ENCODE results near the gene CALCOCO1.

CALCOCO1 gene

DNA sequence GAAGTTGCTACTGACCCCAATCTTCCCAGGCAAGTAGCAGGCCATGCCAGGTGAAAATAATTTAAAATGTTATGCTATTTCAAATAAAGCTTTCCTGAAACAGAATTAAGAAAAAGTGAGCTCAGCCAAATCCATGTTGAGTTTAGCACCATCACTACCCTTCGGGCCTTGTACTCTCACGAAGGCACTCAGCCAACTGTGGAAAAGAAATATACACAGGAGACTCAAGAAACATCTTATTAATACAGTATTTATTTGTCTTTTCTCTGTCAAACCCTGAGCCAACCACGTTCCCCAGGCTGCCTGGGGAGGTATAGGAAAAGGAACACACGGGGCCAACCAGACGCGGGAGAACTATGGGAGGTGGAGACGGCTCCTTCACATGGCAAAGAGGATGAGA lies 62.3 kb downstream of the CALCOCO1 start:
- DNase-seq (ENCODE audit: low read depth in 2 of 2): no peak

DNA sequence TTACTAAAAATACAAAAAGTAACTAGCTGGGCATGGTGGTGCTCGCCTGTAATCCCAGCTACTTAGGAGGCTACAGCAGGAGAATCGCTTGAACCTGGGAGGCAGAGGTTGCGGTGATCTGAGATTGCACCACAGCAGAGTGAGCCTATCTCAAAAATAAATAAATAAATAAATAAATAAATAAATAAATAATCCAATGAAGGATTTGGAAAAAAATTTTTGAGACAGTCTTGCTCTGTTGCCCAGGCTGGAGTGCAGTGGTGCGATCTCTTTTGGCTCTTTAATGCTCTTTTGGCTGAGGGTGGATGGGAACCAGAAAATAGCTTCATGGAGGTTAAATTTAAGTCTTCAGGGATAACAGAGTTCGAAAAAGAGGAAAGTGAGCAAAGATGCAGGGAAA lies 63.1 kb downstream of the CALCOCO1 start:
- no peak for DNase-seq (ENCODE audit: low read depth in 2 of 2)

DNA sequence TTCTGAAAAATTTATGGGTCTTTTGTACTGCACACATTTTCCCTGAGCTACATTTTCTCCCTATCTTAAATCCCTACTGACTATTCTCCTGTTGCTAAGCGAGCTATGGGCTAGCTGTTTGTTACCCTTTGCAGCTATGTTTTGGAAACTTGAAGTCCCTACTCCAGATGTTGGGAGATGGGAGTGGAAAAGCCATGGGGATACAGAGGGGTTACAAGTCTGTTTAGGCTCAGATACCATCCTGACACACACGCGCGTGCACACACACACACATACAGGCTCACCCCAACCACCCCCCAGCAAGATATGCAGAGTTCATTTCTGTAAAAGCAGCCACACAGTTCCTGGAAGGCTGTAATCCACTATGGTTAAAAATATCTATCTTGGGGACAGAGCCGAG lies 67.2 kb downstream of the CALCOCO1 start:
- no peak for DNase-seq (ENCODE audit: low read depth in 2 of 2)

DNA sequence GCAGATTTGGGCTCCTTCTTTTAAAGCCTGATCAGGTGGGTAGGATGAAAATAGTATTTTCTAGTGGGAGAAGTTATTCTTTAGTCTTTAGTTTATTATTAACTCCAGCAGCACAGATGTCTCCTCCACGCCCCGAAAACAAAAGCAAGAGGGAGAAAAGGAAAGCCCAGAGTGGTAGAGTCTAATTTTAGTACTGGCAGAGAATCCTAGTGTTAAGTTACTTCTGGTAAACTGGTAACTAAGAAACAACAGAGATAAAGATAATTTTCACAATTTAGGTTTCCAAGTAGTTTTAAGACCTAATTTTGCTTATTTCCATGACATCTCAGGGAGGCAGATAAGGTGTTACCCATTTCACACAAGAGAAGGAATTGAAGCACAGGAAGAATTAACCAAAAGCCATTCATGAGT lies 67.7 kb downstream of the CALCOCO1 start:
- DNase-seq (ENCODE audit: low read depth in 2 of 2): no peak

- DNase-seq (ENCODE audit: low read depth in 2 of 2): no peak
Observed at GRCh38 chr12:53659011-53659551, 68.2 kb downstream of the CALCOCO1 start.
